ENCODE results near the gene THBS2. TPM values are rescaled to one million over a fixed set of nuclear protein-coding genes. Genes with fewer than 3 reads are reported as not detected.

Gene THBS2
- total RNA-seq, 2 donors from 2014 or later = 673 to 817 TPM

DNA sequence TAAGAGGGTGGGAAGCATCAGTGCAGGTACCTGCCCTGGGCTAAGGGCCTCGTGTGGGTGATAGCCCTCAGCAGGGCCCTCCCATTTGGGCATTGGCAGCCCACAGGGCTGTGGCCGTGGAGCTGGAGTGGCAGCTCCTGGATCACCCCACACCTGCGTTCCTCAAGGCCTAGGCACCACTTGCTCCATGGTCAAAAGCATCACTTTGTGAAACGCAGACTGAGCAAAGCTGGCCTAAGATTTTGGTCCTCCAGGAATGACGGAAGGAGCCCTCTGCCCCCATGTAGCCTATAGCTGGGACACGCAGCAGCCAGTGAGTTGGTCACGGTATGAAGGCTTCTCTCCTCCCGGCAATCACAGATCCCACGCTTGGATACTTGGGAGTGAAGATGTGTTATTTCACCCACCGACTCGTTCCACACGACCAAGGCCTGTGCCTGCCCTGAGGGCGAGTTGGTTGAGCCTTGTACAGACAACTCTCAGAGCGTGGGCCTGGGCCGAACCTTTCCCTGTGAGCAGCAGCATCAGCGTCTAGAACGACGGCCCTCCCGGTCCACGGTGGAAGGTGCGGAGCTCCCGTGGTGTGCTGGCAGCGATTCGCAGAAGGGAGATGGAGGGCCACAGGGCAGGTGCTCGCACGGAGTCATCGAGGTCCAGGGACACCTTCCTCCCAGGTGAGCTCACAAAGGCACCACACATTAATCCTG, 39.7 kb downstream of the THBS2 start:
- TF ChIP-seq, protein P1, sequence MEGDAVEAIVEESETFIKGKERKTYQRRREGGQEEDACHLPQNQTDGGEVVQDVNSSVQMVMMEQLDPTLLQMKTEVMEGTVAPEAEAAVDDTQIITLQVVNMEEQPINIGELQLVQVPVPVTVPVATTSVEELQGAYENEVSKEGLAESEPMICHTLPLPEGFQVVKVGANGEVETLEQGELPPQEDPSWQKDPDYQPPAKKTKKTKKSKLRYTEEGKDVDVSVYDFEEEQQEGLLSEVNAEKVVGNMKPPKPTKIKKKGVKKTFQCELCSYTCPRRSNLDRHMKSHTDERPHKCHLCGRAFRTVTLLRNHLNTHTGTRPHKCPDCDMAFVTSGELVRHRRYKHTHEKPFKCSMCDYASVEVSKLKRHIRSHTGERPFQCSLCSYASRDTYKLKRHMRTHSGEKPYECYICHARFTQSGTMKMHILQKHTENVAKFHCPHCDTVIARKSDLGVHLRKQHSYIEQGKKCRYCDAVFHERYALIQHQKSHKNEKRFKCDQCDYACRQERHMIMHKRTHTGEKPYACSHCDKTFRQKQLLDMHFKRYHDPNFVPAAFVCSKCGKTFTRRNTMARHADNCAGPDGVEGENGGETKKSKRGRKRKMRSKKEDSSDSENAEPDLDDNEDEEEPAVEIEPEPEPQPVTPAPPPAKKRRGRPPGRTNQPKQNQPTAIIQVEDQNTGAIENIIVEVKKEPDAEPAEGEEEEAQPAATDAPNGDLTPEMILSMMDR (IDR thresholded peaks at IDR 0.05) = no peak

GRCh38 chr6:169212897-169213813, 40.5 kb downstream of the THBS2 start:
- H3K27ac ChIP-seq = peak overlapping the region; percentile 97
- TF ChIP-seq, protein P1 (IDR thresholded peaks at IDR 0.05) = peak; percentile 36
- peak overlapping the region; percentile 53 for H3K4me3 ChIP-seq
- DNase-seq (ENCODE audit: low spot score) (peak; percentile 53), ATAC-seq (ENCODE audit: insufficient number of reproducible peaks, low FRiP score, low read depth) (peak; percentile 21)
- no peaks in the 10 kb centered on the region for H3K27me3 ChIP-seq (replicated peaks; ENCODE audit: insufficient read depth)
- peaks cover 16 to 32% of the 10 kb centered on the region in 2 donors for H3K4me1 ChIP-seq (ENCODE audit: control insufficient read depth in 1 of 2, low read depth in 2 of 2)
- no peaks in the 10 kb centered on the region for H3K9me3 ChIP-seq
- peaks cover 6% of the 10 kb centered on the region for H3K36me3 ChIP-seq

More for the DNA sequence above, 39.7 kb downstream of the THBS2 start:
- Histone ChIP-seq H3K9me3 (no peaks in the 10 kb centered on the region), H3K27ac (peak overlapping the region; percentile 97), H3K4me3 (peak overlapping the region; percentile 53), H3K27me3 (replicated peaks; ENCODE audit: insufficient read depth) (no peaks in the 10 kb centered on the region), H3K36me3 (peaks cover 12% of the 10 kb centered on the region), H3K4me1 (ENCODE audit: control insufficient read depth in 1 of 2, low read depth in 2 of 2) (peaks cover 16 to 32% of the 10 kb centered on the region in 2 donors)
- DNase-seq (ENCODE audit: low spot score) (no peak), ATAC-seq (ENCODE audit: insufficient number of reproducible peaks, low FRiP score, low read depth) (no peak)

GRCh38 chr6:169212436-169212835, 41.2 kb downstream of the THBS2 start:
- peak overlapping the region in 1 of 2 donors; percentile 97 for H3K27ac ChIP-seq
- TF ChIP-seq, protein P1 (IDR thresholded peaks at IDR 0.05) = no peak
- ATAC-seq (ENCODE audit: insufficient number of reproducible peaks, low FRiP score, low read depth) = no peak

DNA sequence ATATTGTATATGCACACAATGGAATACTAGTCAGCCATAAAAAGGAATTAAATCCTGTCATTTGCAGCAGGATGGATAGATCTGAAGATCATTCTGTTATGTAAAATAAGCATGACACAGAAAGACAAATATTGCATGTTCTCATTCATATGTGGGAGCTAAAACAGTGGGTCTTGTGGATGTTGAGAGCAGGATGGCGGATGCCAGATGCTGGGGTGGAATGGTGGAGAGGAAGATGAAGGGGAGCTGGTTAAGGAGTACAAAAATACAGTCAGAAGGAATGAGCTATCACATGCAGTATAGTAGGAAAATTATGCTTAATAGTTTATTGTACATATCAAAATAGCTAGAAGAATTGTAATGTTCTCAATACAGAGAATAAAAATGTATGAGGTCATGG, 41.8 kb downstream of the THBS2 start:
- DNase-seq (ENCODE audit: low spot score) = no peak
- Histone ChIP-seq H3K27ac (no peak overlapping the region), H3K27me3 (replicated peaks; ENCODE audit: insufficient read depth) (no peaks in the 10 kb centered on the region)

More at GRCh38 chr6:169212436-169212835, 41.2 kb downstream of the THBS2 start:
- Histone ChIP-seq H3K36me3 (peaks cover 2% of the 10 kb centered on the region), H3K4me1 (ENCODE audit: control insufficient read depth in 1 of 2, low read depth in 2 of 2) (peaks cover 16 to 32% of the 10 kb centered on the region in 2 donors), H3K4me3 (peak overlapping the region; percentile 53), H3K27me3 (replicated peaks; ENCODE audit: insufficient read depth) (no peaks in the 10 kb centered on the region), H3K9me3 (peaks cover 3% of the 10 kb centered on the region)
- no peak for DNase-seq (ENCODE audit: low spot score)

More for the DNA sequence above, 41.8 kb downstream of the THBS2 start:
- Histone ChIP-seq H3K36me3 (no peaks in the 10 kb centered on the region), H3K4me3 (no peak overlapping the region), H3K4me1 (ENCODE audit: control insufficient read depth in 1 of 2, low read depth in 2 of 2) (peaks cover 16 to 32% of the 10 kb centered on the region in 2 donors), H3K9me3 (peaks cover 5% of the 10 kb centered on the region)
- TF ChIP-seq, protein P1 (IDR thresholded peaks at IDR 0.05) = no peak
- no peak for ATAC-seq (ENCODE audit: insufficient number of reproducible peaks, low FRiP score, low read depth)

All from thoracic aorta (tissue), 2 donors.